HCEC 1CT (cell line): ENCODE data around the gene PLOD1.
A peak's percentile ranks its signal among the peaks of the same experiment; 100 is the strongest.

Source experiments
- DNase-seq: peaks from one replicate; pipeline ENCODE4 v3.0.0-alpha.2; 2017

Gene PLOD1

GRCh38 chr1:11942280-11942679, 7.8 kb downstream of the PLOD1 start:
- DNase-seq = no peak

GRCh38 chr1:11943619-11944018, 9.1 kb downstream of the PLOD1 start:
- no peak for DNase-seq

- no peak for DNase-seq
Observed at GRCh38 chr1:11944358-11944931, 9.9 kb downstream of the PLOD1 start.

GRCh38 chr1:11946647-11947046, 12.1 kb downstream of the PLOD1 start:
- DNase-seq = peak; percentile 22

GRCh38 chr1:11948822-11949458, 14.4 kb downstream of the PLOD1 start:
- DNase-seq = no peak

GRCh38 chr1:11951901-11952300, 17.4 kb downstream of the PLOD1 start:
- DNase-seq = no peak

GRCh38 chr1:11952455-11953109, 18.1 kb downstream of the PLOD1 start:
- no peak for DNase-seq

GRCh38 chr1:11955221-11955620, 20.7 kb downstream of the PLOD1 start:
- DNase-seq = no peak

- DNase-seq = no peak
Observed at GRCh38 chr1:11957398-11957797, 22.9 kb downstream of the PLOD1 start.

- no peak for DNase-seq
Observed at GRCh38 chr1:11957897-11958296, 23.4 kb downstream of the PLOD1 start.

- DNase-seq = no peak
Observed at GRCh38 chr1:11960276-11960675, 25.8 kb downstream of the PLOD1 start.

GRCh38 chr1:11960715-11961114, 26.2 kb downstream of the PLOD1 start:
- DNase-seq = no peak

GRCh38 chr1:11961230-11961629, 26.7 kb downstream of the PLOD1 start:
- DNase-seq = no peak

GRCh38 chr1:11963622-11964021, 29.1 kb downstream of the PLOD1 start:
- no peak for DNase-seq

GRCh38 chr1:11964656-11965055, 30.1 kb downstream of the PLOD1 start:
- no peak for DNase-seq

GRCh38 chr1:11967028-11967547, 32.6 kb downstream of the PLOD1 start:
- DNase-seq = peak; percentile 23

- no peak for DNase-seq
Observed at GRCh38 chr1:11970441-11971185, 36.1 kb downstream of the PLOD1 start.

GRCh38 chr1:11977625-11978024, 43.1 kb downstream of the PLOD1 start:
- no peak for DNase-seq

- DNase-seq = no peak
Observed at GRCh38 chr1:11978301-11978700, 43.8 kb downstream of the PLOD1 start.

- DNase-seq = no peak
Observed at GRCh38 chr1:11979028-11979850, 44.7 kb downstream of the PLOD1 start.

GRCh38 chr1:11979851-11980675, 45.5 kb downstream of the PLOD1 start, which contains the start of gene MFN2:
Gene MFN2, plus strand, starts transcription at chr1:11980444. Its CDS starts 8,725 bp downstream, at chr1:11989169.
- peak; percentile 99 for DNase-seq

GRCh38 chr1:11980676-11980972, 46.1 kb downstream of the PLOD1 start:
- no peak for DNase-seq
